Measurements from ENCODE around the gene KAT6B. TPM values are rescaled to one million over a fixed set of nuclear protein-coding genes. Genes with fewer than 3 reads are reported as not detected.

KAT6B gene
- total RNA-seq, 1 donor from 2014 or later, result 48.3 TPM

DNA sequence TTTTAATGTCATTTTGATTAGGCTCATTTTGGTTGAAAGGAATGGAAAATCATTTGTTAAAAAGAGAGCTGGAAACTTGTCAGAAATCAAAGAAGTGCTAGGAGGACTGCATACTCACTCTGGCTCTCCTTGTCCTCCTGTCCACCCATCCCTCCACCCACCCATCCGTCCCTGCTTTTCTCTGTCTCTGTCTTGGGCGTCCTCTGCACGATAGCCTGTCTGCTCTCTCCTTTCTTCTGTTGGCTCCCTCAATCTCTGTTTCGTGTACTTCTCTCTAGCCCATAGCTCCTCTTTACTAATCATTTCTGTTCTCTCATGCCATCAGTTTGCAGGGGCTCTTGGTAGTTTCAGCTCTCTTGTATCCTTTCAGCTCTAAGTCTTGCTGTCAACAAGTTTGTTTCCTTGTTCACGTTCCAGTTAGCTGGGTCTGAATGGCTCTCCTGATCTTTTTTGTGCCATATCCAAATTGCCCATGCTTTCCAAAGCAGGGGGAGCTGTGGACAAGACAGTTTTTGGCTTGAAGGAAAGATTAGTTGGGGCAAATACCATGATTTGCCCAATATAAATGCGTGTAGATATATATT, 75.6 kb downstream of the KAT6B start:
- Mint-ChIP-seq H3K27me3 (peaks cover 13% of the 10 kb centered on the region), H3K9me3 (no peaks in the 10 kb centered on the region), H3K4me3 (peak overlapping the region; percentile 13), H3K4me1 (ENCODE audit: unreplicated experiment) (peaks cover 36% of the 10 kb centered on the region), H3K27ac (no peak overlapping the region), H3K36me3 (no peaks in the 10 kb centered on the region)
- no peak for DNase-seq (ENCODE audit: extremely low spot score, unreplicated experiment)
- TF ChIP-seq, protein P1, sequence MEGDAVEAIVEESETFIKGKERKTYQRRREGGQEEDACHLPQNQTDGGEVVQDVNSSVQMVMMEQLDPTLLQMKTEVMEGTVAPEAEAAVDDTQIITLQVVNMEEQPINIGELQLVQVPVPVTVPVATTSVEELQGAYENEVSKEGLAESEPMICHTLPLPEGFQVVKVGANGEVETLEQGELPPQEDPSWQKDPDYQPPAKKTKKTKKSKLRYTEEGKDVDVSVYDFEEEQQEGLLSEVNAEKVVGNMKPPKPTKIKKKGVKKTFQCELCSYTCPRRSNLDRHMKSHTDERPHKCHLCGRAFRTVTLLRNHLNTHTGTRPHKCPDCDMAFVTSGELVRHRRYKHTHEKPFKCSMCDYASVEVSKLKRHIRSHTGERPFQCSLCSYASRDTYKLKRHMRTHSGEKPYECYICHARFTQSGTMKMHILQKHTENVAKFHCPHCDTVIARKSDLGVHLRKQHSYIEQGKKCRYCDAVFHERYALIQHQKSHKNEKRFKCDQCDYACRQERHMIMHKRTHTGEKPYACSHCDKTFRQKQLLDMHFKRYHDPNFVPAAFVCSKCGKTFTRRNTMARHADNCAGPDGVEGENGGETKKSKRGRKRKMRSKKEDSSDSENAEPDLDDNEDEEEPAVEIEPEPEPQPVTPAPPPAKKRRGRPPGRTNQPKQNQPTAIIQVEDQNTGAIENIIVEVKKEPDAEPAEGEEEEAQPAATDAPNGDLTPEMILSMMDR (conservative IDR thresholded peaks at IDR 0.05), result no peak

DNA sequence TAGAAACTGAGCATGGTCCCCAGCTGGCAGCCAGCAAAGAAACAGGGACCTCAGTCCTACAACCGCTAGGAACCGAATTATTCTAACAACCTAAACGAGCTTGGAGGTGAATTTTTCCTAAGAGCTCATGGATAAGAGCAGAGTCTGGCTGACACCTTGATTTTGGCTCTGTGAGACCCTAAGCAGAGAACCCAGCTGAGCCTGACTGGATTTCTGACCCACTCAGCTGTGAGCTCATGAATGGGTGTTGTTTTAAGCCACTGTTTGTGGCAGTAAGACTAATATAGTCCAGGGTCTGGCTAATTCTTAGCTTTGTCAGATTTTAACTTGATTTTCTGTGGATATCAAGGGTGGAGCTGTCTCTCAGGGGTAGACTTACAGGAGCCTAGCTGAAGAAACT, 77.1 kb downstream of the KAT6B start:
- TF ChIP-seq, protein P1 (conservative IDR thresholded peaks at IDR 0.05), result no peak
- no peaks in the 10 kb centered on the region for H3K9me3 Mint-ChIP-seq
- H3K4me1 Mint-ChIP-seq (ENCODE audit: unreplicated experiment), result peaks cover 29% of the 10 kb centered on the region
- H3K36me3 Mint-ChIP-seq, result no peaks in the 10 kb centered on the region
- no peak overlapping the region for H3K4me3 Mint-ChIP-seq
- DNase-seq (ENCODE audit: extremely low spot score, unreplicated experiment), result no peak
- H3K27me3 Mint-ChIP-seq, result peaks cover 13% of the 10 kb centered on the region
- H3K27ac Mint-ChIP-seq, result no peak overlapping the region

DNA sequence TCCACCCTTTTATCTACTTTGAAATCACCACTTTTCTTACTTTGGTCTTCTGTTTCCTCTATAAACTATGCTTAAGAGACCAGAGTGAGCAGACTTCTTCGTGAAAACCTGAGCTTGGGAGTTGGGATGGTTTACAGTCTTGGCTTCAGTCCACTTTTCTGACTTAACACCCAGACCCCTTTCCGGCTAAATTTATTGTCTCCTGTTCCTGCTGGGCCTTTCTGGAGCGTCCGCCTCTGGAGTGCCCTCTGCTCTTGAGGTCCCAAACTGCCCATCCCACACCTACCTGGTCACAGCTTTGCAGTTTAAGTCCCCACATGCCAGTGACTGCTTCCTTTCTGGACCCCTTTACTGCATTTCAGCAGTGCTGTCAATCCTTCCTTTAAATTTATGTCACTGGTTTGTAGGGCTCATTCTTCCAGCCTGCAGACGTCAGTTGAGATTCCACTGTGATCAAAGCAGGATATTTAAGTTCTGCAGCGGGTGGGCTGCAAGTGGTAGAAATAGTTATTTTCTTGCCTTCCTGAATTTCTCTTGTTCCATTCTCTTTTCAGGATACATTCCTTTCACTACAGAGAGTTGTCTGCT, 80.3 kb downstream of the KAT6B start:
- peaks cover 24% of the 10 kb centered on the region for H3K4me1 Mint-ChIP-seq (ENCODE audit: unreplicated experiment)
- TF ChIP-seq, protein P1 (conservative IDR thresholded peaks at IDR 0.05), result no peak

DNA sequence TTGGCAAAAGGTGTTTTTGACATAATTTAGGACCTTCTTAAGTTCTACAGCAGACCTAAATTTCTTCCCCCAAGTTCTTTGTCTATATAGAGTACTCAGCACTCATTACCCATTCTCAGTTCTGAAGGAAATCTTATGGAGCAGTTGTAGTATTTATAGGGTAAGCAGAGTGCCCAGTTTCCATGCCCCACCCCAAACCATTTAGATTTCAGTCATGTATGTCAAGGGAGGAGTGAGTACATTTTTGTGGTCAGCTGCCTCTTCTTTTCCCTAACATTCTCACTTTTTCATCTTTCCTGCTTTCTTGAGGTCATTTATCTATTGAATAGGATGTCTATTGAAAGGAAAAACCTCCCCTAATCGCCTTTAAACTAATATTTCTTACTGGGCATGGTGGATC, 83.3 kb downstream of the KAT6B start:
- Mint-ChIP-seq H3K27ac (no peak overlapping the region), H3K36me3 (no peaks in the 10 kb centered on the region), H3K4me1 (ENCODE audit: unreplicated experiment) (peaks cover 18% of the 10 kb centered on the region), H3K27me3 (peaks cover 9% of the 10 kb centered on the region), H3K4me3 (no peak overlapping the region), H3K9me3 (no peaks in the 10 kb centered on the region)
- TF ChIP-seq, protein P1 (conservative IDR thresholded peaks at IDR 0.05), result no peak
- DNase-seq (ENCODE audit: extremely low spot score, unreplicated experiment), result no peak

More for the DNA sequence above, 80.3 kb downstream of the KAT6B start:
- no peak overlapping the region for H3K27ac Mint-ChIP-seq
- no peak for DNase-seq (ENCODE audit: extremely low spot score, unreplicated experiment)
- H3K27me3 Mint-ChIP-seq, result peaks cover 16% of the 10 kb centered on the region
- no peak overlapping the region for H3K4me3 Mint-ChIP-seq
- no peaks in the 10 kb centered on the region for H3K36me3 Mint-ChIP-seq
- no peaks in the 10 kb centered on the region for H3K9me3 Mint-ChIP-seq

DNA sequence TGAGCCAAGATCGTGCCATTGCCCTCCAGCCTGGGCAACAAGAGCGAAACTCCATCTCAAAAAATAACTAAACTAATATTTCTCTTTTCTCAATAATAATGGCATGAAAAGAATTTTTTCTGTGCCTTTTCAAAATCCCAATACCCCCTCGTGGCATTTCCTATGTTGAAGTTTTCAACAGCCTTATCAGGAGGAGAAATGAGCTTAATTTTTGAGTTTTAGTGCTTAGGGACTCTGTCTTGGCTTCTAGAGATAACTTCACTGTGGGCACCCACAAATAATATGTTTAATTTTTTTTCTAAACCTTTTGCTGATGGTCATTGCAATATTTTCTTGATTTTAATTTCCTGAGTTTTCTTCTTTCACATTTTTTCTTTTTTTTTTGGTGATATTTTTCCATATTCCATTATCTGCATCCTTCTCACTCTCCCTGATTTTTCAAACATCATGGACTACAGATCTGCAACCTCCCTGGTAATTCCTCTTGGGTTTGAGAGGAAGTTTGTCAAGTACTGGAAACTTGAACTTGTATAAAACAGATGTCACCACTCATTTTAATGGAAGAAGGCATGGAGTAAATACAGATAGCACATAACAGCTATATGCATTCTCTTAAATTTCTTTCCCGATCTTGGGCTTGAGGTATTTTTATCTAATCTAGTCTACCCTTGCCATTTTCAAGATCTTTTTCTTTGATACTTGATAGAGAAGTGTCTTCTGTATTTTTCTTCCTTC, 84.0 kb downstream of the KAT6B start:
- DNase-seq (ENCODE audit: extremely low spot score, unreplicated experiment), result no peak
- Mint-ChIP-seq H3K4me1 (ENCODE audit: unreplicated experiment) (peaks cover 22% of the 10 kb centered on the region), H3K27me3 (peaks cover 4% of the 10 kb centered on the region), H3K27ac (no peak overlapping the region), H3K36me3 (no peaks in the 10 kb centered on the region), H3K9me3 (no peaks in the 10 kb centered on the region), H3K4me3 (no peak overlapping the region)
- TF ChIP-seq, protein P1 (conservative IDR thresholded peaks at IDR 0.05), result no peak
